SK-N-SH treated with all-trans-retinoic acid at 6 μM for 48 hours (cell line): Measurements from ENCODE around the gene DENND6A.

Experiments used
- ZFP30 ChIP-seq: fragments of 450-650 bp; formaldehyde crosslinking; IDR thresholded peaks from 2 replicates; pipeline ENCODE4 v1.5.0; 2022; ENCODE audit warnings: mild to moderate bottlenecking, moderate library complexity
- ZNF565 ChIP-seq: fragments of 450-650 bp; formaldehyde crosslinking; conservative IDR thresholded peaks from 2 replicates; pipeline ENCODE4 v1.5.0; 2020; ENCODE audit warnings: low read depth, mild to moderate bottlenecking, moderate library complexity

DNA sequence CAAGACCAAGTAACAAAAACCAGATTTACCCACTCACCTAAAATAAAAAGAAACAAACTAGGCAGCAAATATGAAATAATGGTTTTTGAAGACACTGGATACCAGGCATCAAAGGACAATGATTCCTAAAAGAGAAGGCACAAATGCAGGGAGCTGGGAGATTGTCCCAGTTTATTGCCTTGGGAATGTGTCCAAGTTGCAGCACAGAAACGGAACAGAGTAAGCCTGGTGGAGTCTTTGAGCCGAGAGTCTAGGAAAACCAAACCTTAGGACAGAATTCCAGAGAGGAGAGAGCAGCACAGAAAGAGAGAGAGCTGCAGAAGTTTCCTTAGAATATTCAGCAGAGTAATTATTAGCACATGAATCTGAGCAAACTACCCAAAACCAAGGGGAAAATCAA is 87.9 kb downstream of the DENND6A start:
- TF ChIP-seq ZNF565 = no peak
- no peak for TF ChIP-seq ZFP30 (CRISPR knock-in tag)
